DND-41 (cell line): ENCODE measurements around the gene TYW1.
"Not testable (repeated sequence)": the region's sequence is repeated elsewhere in the genome, so short reads cannot be mapped to it uniquely, and the experiment has no call there.

ENCODE experiments used
- ATAC-seq: fragments of 200-7000 bp; cut with Tn5 transposase; 3 replicates; pipeline ENCODE4 v1.9.1; 2021; ENCODE audit warnings: low read depth; ENCODE audit not compliant: insufficient read depth
- DNase-seq: peaks from one replicate; pipeline ENCODE4 v3.0.0-alpha.2; 2020
- H2AFZ ChIP-seq: 2 replicates; pipeline ENCODE4 v1.6.0; 2012; ENCODE audit warnings: low read depth, low read length
- H3K27ac ChIP-seq: 2 replicates; pipeline ENCODE4 v1.5.1; 2012; ENCODE audit warnings: low read length, inconsistent platforms
- H3K27me3 ChIP-seq: fragments of 200-600 bp; sonication (generic); 2 replicates; pipeline ENCODE4 v1.6.0; 2012; ENCODE audit warnings: low read length, mild to moderate bottlenecking, inconsistent platforms; ENCODE audit not compliant: insufficient read depth, poor library complexity
- H3K36me3 ChIP-seq: 2 replicates; pipeline ENCODE4 v1.5.1; 2012; ENCODE audit warnings: low read length, inconsistent platforms; ENCODE audit not compliant: insufficient read depth
- H3K4me1 ChIP-seq: 2 replicates; pipeline ENCODE4 v1.5.1; 2012; ENCODE audit warnings: mild to moderate bottlenecking, low read length; ENCODE audit not compliant: insufficient read depth
- H3K4me2 ChIP-seq: 2 replicates; pipeline ENCODE4 v1.6.0; 2012; ENCODE audit warnings: mild to moderate bottlenecking, moderate library complexity, low read length, inconsistent platforms; ENCODE audit not compliant: insufficient read depth
- H3K4me3 ChIP-seq, 2 experiments: fragments of 200-600 bp in 1 of 2; shearing (Covaris generic) in 1 of 2; 2 replicates each; pipeline ENCODE4 v1.5.1; 2012 to 2016; ENCODE audit warnings: inconsistent platforms in 2 of 2, low read length in 2 of 2, mild to moderate bottlenecking in 2 of 2, low read depth in 1 of 2, moderate library complexity in 1 of 2
- H3K79me2 ChIP-seq: 2 replicates; pipeline ENCODE4 v1.6.0; 2012; ENCODE audit warnings: low read length, inconsistent platforms; ENCODE audit not compliant: insufficient read depth
- H3K9ac ChIP-seq: 2 replicates; pipeline ENCODE4 v1.6.0; 2012; ENCODE audit warnings: low read depth, mild to moderate bottlenecking, inconsistent platforms, low read length, moderate library complexity
- H3K9me3 ChIP-seq: 2 replicates; pipeline ENCODE4 v1.5.1; 2012; ENCODE audit warnings: low read length, moderate library complexity, mild to moderate bottlenecking, inconsistent platforms; ENCODE audit not compliant: insufficient read depth, severe bottlenecking
- H4K20me1 ChIP-seq: 2 replicates; pipeline ENCODE4 v1.6.0; 2012; ENCODE audit warnings: low read length; ENCODE audit not compliant: insufficient read depth
- CTCF ChIP-seq: IDR thresholded peaks from 2 replicates; pipeline ENCODE4 v1.5.1; 2012; ENCODE audit warnings: borderline replicate concordance, low read length, moderate library complexity, mild to moderate bottlenecking; ENCODE audit not compliant: poor library complexity, severe bottlenecking; ENCODE audit errors: extremely low read depth

The TYW1 gene

GRCh38 chr7:66994691-66995049 is 2.0 kb upstream of the TYW1 start:
- TF ChIP-seq CTCF = peak; percentile 59
- H3K9me3 ChIP-seq, H4K20me1 ChIP-seq, H3K27me3 ChIP-seq: not testable (repeated sequence)
- Histone ChIP-seq H3K4me3 (peak overlapping the region; percentile 39 to 76; a peak in 3 of 4 replicates), H3K79me2 (peaks cover 34% of the 10 kb centered on the region), H3K4me1 (peaks cover 22% of the 10 kb centered on the region), H3K4me2 (peak overlapping the region; percentile 66), H2AFZ (peak overlapping the region; percentile 82), H3K27ac (peak overlapping the region; percentile 74), H3K36me3 (peaks cover 27% of the 10 kb centered on the region), H3K9ac (peak overlapping the region; percentile 63)
- peak; percentile 48 for ATAC-seq
- peak; percentile 60 for DNase-seq

GRCh38 chr7:66995050-66995776 is 1.4 kb upstream of the TYW1 start, which contains the start of gene SBDS:
TSS of gene SBDS (minus strand) at chr7:66995586. CDS start at chr7:66995417, 169 bp downstream.
- peak within 1 kb of the TSS; percentile 88 for H3K27ac ChIP-seq
- TF ChIP-seq CTCF = peak; percentile 15
- H3K79me2 ChIP-seq = peaks cover 34% of the 10 kb centered on the region
- H3K9ac ChIP-seq = peak within 1 kb of the TSS; percentile 76
- peak within 1 kb of the TSS; percentile 66 for H3K4me2 ChIP-seq
- DNase-seq = peak; percentile 97
- not testable (repeated sequence) for H4K20me1 ChIP-seq, H3K9me3 ChIP-seq, H3K27me3 ChIP-seq
- ATAC-seq = peak; percentile 60
- peak within 1 kb of the TSS; percentile 47 to 76; a peak in 3 of 4 replicates for H3K4me3 ChIP-seq
- peaks cover 25% of the 10 kb centered on the region for H3K36me3 ChIP-seq
- peaks cover 22% of the 10 kb centered on the region for H3K4me1 ChIP-seq
- peak within 1 kb of the TSS; percentile 88 for H2AFZ ChIP-seq

DNA sequence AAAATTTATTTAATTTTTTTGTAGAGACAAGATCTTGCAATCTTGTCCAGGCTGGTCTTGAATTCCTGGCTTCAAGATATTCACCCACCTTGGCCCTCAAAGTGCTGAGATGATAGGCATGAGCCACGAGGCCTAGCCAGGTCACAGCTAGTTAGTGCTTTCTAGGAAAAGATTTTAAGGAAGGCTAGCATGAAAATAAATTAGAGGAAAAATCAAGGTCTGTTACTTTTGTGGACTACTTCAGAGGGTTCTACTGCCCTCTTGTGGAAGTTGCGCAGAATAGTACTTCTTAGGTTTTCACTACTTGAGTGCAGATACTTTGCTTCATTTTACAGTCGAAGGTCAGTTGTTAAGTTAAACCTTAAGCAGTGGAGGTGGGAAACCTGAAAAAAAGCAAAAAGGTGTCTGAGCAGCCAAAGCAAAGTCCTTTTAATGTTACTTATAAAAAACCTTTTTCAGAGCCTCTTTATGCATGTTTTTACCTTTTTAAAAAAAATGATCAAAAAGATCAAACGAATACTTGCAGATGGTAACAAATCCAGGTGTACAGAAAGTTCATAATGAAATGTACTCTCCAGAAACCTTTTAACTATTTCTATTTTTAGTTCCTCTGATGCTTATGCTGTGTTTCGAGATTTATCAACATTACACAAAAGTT is 4.1 kb downstream of the TYW1 start:
- H3K9ac ChIP-seq, H2AFZ ChIP-seq, H3K4me1 ChIP-seq, H3K27me3 ChIP-seq, H4K20me1 ChIP-seq, H3K9me3 ChIP-seq, H3K4me3 ChIP-seq, H3K4me2 ChIP-seq, ATAC-seq, H3K27ac ChIP-seq: not testable (repeated sequence)
- DNase-seq = peak; percentile 8
- Histone ChIP-seq H3K36me3 (peaks cover 12% of the 10 kb centered on the region), H3K79me2 (peaks cover 25% of the 10 kb centered on the region)
- peak; percentile 45 for TF ChIP-seq CTCF

- not testable (repeated sequence) for H4K20me1 ChIP-seq, H3K4me3 ChIP-seq, H3K4me2 ChIP-seq, H3K4me1 ChIP-seq, H3K27me3 ChIP-seq, H3K27ac ChIP-seq, H3K9me3 ChIP-seq, H2AFZ ChIP-seq, H3K9ac ChIP-seq, DNase-seq, H3K79me2 ChIP-seq, ATAC-seq
- H3K36me3 ChIP-seq = peaks cover 35% of the 10 kb centered on the region
Measured at GRCh38 chr7:67004145-67004544, 7.5 kb downstream of the TYW1 start.
